HL-60 (cell line): ENCODE results near the gene PTPRN2.

ENCODE experiments used
- DNase-seq, 2 experiments: peaks; one replicate each; pipeline ENCODE4 v3.0.0-alpha.2; 2010 to 2020; ENCODE audit warnings: low read depth in 1 of 2, low spot score in 1 of 2
- H3K27ac ChIP-seq: fragments of 250-450 bp; sonication (Bioruptor Pico); replicated peaks from 2 replicates; pipeline ENCODE4 v1.5.1; 2020; ENCODE audit warnings: mild to moderate bottlenecking, moderate library complexity
- H3K27me3 ChIP-seq: fragments of 250-450 bp; sonication (Bioruptor Pico); 2 replicates; pipeline ENCODE4 v1.5.1; 2021; ENCODE audit warnings: mild to moderate bottlenecking, moderate library complexity; ENCODE audit not compliant: insufficient read depth, poor library complexity, severe bottlenecking
- H3K4me3 ChIP-seq: replicated peaks from 2 replicates; pipeline ENCODE4 v1.5.1; 2011; ENCODE audit warnings: mild to moderate bottlenecking, control low read depth, low read length; ENCODE audit not compliant: insufficient read depth
- CTCF ChIP-seq: IDR thresholded peaks from one replicate; pipeline ENCODE4 v1.5.1; 2011; ENCODE audit warnings: low read length, control low read depth, inconsistent platforms; ENCODE audit not compliant: insufficient read depth
- GABPA ChIP-seq: IDR thresholded peaks from 2 replicates; pipeline ENCODE4 v1.6.1; 2012; ENCODE audit warnings: low read depth
- POLR2AphosphoS5 ChIP-seq: IDR thresholded peaks from 2 replicates; pipeline ENCODE4 v1.6.1; 2012; ENCODE audit warnings: low read depth
- SPI1 ChIP-seq: IDR thresholded peaks from 2 replicates; pipeline ENCODE4 v1.6.1; 2012; ENCODE audit warnings: low read depth, mild to moderate bottlenecking, borderline replicate concordance
- TF ChIP-seq, protein P1 (sequence below): IDR thresholded peaks from 2 replicates; pipeline ENCODE4 v1.6.1; 2012; ENCODE audit warnings: low read depth; ENCODE audit not compliant: insufficient replicate concordance

The PTPRN2 gene

DNA sequence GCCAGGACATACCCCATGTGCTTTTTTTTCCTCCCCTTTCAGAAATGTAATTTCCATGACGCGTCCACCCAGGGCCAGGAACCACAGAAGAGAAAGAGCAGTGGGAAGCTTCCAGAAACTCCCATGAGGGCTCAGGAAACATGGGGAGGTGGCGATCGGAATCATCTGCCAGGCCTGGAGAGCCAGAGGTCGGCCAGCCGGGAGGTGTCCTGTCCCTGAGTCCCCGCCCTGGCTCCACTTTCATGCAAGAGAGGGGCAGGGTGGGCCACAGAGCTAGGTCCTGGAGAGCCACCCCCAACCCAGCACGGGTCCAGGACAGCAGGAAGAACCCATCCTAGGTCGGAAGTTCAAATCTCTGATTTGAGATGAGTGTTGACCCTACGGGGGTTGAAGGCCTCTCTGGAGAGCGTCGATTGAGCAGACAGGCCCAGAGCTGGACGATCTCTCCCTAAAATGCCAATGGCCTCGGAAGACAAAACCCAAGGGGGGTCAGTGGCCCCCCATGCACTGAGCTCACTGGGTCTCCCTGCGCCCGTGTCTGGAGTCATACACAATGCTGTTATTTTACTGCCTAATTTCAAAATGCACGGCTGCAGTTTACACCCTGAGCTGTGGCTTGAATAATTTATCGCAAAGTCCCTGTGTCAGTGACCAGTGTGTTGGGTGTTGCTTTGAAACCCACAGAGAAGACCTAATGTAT is 594.1 kb downstream of the PTPRN2 start:
- no peaks in the 10 kb centered on the region for H3K27me3 ChIP-seq
- no peak for DNase-seq
- TF ChIP-seq SPI1, result no peak
- no peak overlapping the region for H3K4me3 ChIP-seq
- H3K27ac ChIP-seq, result no peak overlapping the region

DNA sequence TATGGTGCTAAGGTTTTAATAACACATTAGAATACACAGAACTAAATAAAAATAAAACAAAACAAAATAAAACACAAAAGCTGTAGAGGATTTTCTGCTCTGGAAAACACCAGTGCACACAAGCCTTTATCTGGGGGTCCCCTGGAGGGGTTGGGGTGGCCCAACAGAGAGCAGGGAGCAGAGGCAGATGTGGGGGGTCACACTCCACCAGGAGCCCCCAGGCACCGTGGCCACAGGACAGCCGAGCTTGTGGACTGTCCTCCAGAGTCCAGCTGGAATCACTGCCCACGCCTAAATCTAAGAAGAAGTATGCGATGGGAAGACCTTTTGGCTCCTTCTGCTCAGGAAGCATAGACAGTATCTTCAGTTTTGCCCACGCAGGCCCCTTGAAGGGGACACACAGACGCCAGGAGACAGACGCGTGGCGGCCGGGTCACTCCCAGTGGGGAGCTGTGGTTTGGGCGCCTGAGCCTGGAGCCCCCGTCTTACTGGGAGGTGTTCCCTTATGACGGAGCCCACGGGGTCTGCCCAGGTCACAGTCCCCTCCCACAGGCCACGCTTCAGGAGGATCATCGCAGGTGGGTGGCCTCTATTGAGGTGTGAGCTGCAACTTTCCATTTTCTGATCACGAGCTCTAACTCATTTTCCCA is 595.0 kb downstream of the PTPRN2 start:
- DNase-seq, result no peak
- Histone ChIP-seq H3K27ac (no peak overlapping the region), H3K4me3 (no peak overlapping the region), H3K27me3 (no peaks in the 10 kb centered on the region)
- TF ChIP-seq, protein P1, sequence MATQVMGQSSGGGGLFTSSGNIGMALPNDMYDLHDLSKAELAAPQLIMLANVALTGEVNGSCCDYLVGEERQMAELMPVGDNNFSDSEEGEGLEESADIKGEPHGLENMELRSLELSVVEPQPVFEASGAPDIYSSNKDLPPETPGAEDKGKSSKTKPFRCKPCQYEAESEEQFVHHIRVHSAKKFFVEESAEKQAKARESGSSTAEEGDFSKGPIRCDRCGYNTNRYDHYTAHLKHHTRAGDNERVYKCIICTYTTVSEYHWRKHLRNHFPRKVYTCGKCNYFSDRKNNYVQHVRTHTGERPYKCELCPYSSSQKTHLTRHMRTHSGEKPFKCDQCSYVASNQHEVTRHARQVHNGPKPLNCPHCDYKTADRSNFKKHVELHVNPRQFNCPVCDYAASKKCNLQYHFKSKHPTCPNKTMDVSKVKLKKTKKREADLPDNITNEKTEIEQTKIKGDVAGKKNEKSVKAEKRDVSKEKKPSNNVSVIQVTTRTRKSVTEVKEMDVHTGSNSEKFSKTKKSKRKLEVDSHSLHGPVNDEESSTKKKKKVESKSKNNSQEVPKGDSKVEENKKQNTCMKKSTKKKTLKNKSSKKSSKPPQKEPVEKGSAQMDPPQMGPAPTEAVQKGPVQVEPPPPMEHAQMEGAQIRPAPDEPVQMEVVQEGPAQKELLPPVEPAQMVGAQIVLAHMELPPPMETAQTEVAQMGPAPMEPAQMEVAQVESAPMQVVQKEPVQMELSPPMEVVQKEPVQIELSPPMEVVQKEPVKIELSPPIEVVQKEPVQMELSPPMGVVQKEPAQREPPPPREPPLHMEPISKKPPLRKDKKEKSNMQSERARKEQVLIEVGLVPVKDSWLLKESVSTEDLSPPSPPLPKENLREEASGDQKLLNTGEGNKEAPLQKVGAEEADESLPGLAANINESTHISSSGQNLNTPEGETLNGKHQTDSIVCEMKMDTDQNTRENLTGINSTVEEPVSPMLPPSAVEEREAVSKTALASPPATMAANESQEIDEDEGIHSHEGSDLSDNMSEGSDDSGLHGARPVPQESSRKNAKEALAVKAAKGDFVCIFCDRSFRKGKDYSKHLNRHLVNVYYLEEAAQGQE, result no peak
- TF ChIP-seq GABPA, result no peak
- TF ChIP-seq SPI1, result no peak
- no peak for TF ChIP-seq POLR2AphosphoS5
- TF ChIP-seq CTCF, result no peak

GRCh38 chr7:157991761-157992160 is 595.9 kb downstream of the PTPRN2 start:
- no peak overlapping the region for H3K27ac ChIP-seq
- no peak for TF ChIP-seq CTCF
- TF ChIP-seq GABPA, result no peak
- TF ChIP-seq, protein P1, result no peak
- TF ChIP-seq SPI1, result no peak
- TF ChIP-seq POLR2AphosphoS5, result no peak
- no peak for DNase-seq
- no peaks in the 10 kb centered on the region for H3K27me3 ChIP-seq
- H3K4me3 ChIP-seq, result no peak overlapping the region

GRCh38 chr7:157991351-157991750 is 596.3 kb downstream of the PTPRN2 start:
- TF ChIP-seq POLR2AphosphoS5, result no peak
- no peak for TF ChIP-seq GABPA
- TF ChIP-seq SPI1, result no peak
- TF ChIP-seq CTCF, result no peak
- TF ChIP-seq, protein P1, result no peak
- DNase-seq, result no peak
- no peak overlapping the region for H3K4me3 ChIP-seq
- H3K27ac ChIP-seq, result no peak overlapping the region
- H3K27me3 ChIP-seq, result no peaks in the 10 kb centered on the region
